ENCODE measurements around the gene SP4.

Gene SP4

GRCh38 chr7:21462081-21462480 lies 34.2 kb downstream of the SP4 start:
- H3K27ac Mint-ChIP-seq = no peak overlapping the region
- H3K27me3 Mint-ChIP-seq (ENCODE audit: low read depth) = no peaks in the 10 kb centered on the region
- DNase-seq (ENCODE audit: low spot score) = no peak
- H3K36me3 Mint-ChIP-seq (ENCODE audit: low read depth) = peaks cover 64% of the 10 kb centered on the region
- peaks cover 8% of the 10 kb centered on the region for H3K9me3 Mint-ChIP-seq
- H3K4me3 Mint-ChIP-seq = no peak overlapping the region
- peaks cover 20% of the 10 kb centered on the region for H3K4me1 Mint-ChIP-seq (ENCODE audit: low read depth)

- peak overlapping the region; percentile 29 for H3K27ac Mint-ChIP-seq
- no peak for DNase-seq (ENCODE audit: low spot score)
- H3K4me1 Mint-ChIP-seq (ENCODE audit: low read depth) = peaks cover 22% of the 10 kb centered on the region
- H3K27me3 Mint-ChIP-seq (ENCODE audit: low read depth) = no peaks in the 10 kb centered on the region
- H3K9me3 Mint-ChIP-seq = peaks cover 8% of the 10 kb centered on the region
- H3K4me3 Mint-ChIP-seq = no peak overlapping the region
- H3K36me3 Mint-ChIP-seq (ENCODE audit: low read depth) = peaks cover 64% of the 10 kb centered on the region
Observed at GRCh38 chr7:21463524-21463923, 35.6 kb downstream of the SP4 start.

- H3K4me1 Mint-ChIP-seq (ENCODE audit: low read depth) = peaks cover 12% of the 10 kb centered on the region
- DNase-seq (ENCODE audit: low spot score) = no peak
- no peaks in the 10 kb centered on the region for H3K9me3 Mint-ChIP-seq
- H3K27ac Mint-ChIP-seq = no peak overlapping the region
- H3K4me3 Mint-ChIP-seq = no peak overlapping the region
- no peaks in the 10 kb centered on the region for H3K27me3 Mint-ChIP-seq (ENCODE audit: low read depth)
- H3K36me3 Mint-ChIP-seq (ENCODE audit: low read depth) = peaks cover 54% of the 10 kb centered on the region
Observed at GRCh38 chr7:21468969-21469368, 41.1 kb downstream of the SP4 start.

DNA sequence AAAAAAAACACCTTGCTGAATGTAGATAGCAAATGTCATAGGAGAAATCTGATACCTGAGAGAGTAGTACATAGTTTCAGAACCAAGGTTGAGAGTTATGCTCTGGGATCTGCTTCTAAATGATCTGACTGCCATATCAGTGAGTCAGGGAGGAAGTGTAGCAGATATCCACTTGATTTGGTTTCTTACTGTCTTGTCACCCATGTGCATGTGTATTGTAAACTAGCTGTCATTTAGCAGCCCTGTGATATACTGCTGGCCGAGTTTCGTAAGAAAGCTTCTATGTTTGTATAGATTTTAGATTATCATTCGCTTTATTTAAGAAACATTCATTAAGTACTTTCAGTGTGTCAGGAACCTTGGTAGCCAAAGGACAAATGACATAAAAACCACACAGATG lies 42.0 kb downstream of the SP4 start:
- H3K9me3 Mint-ChIP-seq = no peaks in the 10 kb centered on the region
- no peak overlapping the region for H3K27ac Mint-ChIP-seq
- H3K36me3 Mint-ChIP-seq (ENCODE audit: low read depth) = peaks cover 52% of the 10 kb centered on the region
- DNase-seq (ENCODE audit: low spot score) = no peak
- H3K27me3 Mint-ChIP-seq (ENCODE audit: low read depth) = no peaks in the 10 kb centered on the region
- H3K4me3 Mint-ChIP-seq = no peak overlapping the region
- H3K4me1 Mint-ChIP-seq (ENCODE audit: low read depth) = peaks cover 12% of the 10 kb centered on the region

- Mint-ChIP-seq H3K4me1 (ENCODE audit: low read depth) (peaks cover 8% of the 10 kb centered on the region), H3K4me3 (no peak overlapping the region), H3K27ac (no peak overlapping the region), H3K36me3 (ENCODE audit: low read depth) (peaks cover 39% of the 10 kb centered on the region), H3K9me3 (no peaks in the 10 kb centered on the region), H3K27me3 (ENCODE audit: low read depth) (no peaks in the 10 kb centered on the region)
- no peak for DNase-seq (ENCODE audit: low spot score)
Observed at GRCh38 chr7:21472029-21472428, 44.1 kb downstream of the SP4 start.

GRCh38 chr7:21476429-21476828 lies 48.5 kb downstream of the SP4 start:
- Mint-ChIP-seq H3K27ac (no peak overlapping the region), H3K9me3 (peaks cover 7% of the 10 kb centered on the region), H3K36me3 (ENCODE audit: low read depth) (peaks cover 51% of the 10 kb centered on the region), H3K4me1 (ENCODE audit: low read depth) (peaks cover 22% of the 10 kb centered on the region), H3K4me3 (no peak overlapping the region), H3K27me3 (ENCODE audit: low read depth) (no peaks in the 10 kb centered on the region)
- no peak for DNase-seq (ENCODE audit: low spot score)

GRCh38 chr7:21480693-21481403 lies 53.0 kb downstream of the SP4 start:
- Mint-ChIP-seq H3K27ac (no peak overlapping the region), H3K4me3 (no peak overlapping the region), H3K36me3 (ENCODE audit: low read depth) (peaks cover 64% of the 10 kb centered on the region), H3K9me3 (peaks cover 7% of the 10 kb centered on the region), H3K27me3 (ENCODE audit: low read depth) (no peaks in the 10 kb centered on the region), H3K4me1 (ENCODE audit: low read depth) (peaks cover 23% of the 10 kb centered on the region)
- DNase-seq (ENCODE audit: low spot score) = no peak

- H3K4me3 Mint-ChIP-seq = no peak overlapping the region
- H3K9me3 Mint-ChIP-seq = peaks cover 17% of the 10 kb centered on the region
- peaks cover 12% of the 10 kb centered on the region for H3K4me1 Mint-ChIP-seq (ENCODE audit: low read depth)
- H3K27ac Mint-ChIP-seq = no peak overlapping the region
- H3K36me3 Mint-ChIP-seq (ENCODE audit: low read depth) = peaks cover 71% of the 10 kb centered on the region
- no peak for DNase-seq (ENCODE audit: low spot score)
- no peaks in the 10 kb centered on the region for H3K27me3 Mint-ChIP-seq (ENCODE audit: low read depth)
Observed at GRCh38 chr7:21486511-21486910, 58.6 kb downstream of the SP4 start.

DNA sequence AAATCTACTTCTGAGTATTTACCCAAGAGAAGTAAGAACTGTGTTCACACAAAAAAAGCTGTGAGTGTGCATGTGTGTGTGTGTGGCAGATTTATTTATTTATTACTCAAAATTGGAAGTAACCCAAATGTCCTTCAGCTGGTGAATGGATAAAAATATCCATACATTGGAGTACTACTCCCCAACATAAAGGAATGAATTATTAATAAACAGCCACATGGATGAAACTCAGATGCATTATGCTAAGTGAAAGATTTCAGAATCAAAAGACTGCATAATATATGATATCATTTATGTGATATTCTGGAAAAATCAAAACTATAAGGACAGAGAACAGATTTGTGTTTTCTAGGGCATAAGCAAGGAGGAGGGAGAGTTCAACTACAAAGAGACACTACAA lies 67.8 kb downstream of the SP4 start:
- peaks cover 52% of the 10 kb centered on the region for H3K9me3 Mint-ChIP-seq
- H3K27me3 Mint-ChIP-seq (ENCODE audit: low read depth) = no peaks in the 10 kb centered on the region
- H3K27ac Mint-ChIP-seq = no peak overlapping the region
- H3K4me3 Mint-ChIP-seq = no peak overlapping the region
- H3K36me3 Mint-ChIP-seq (ENCODE audit: low read depth) = peaks cover 85% of the 10 kb centered on the region
- H3K4me1 Mint-ChIP-seq (ENCODE audit: low read depth) = no peaks in the 10 kb centered on the region
- no peak for DNase-seq (ENCODE audit: low spot score)

DNA sequence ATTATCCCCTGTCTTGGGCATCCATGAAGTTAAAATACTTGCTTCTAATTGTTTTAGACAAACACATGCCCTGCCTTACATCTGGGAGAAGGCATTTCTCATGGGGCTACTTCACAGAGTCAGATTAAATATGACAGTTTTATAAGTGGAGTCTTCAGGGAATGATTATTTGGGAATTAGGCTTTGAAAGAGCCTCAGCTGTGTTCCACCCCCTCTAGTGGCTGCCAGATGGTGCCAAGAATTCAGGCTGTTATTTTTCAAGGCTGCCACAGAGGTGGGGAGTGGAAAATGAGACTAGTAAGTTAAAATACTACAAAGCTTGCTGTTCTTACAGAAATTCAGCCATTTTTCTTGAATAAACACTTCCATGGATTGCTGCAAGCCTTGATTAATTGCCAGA lies 69.2 kb downstream of the SP4 start:
- H3K27me3 Mint-ChIP-seq (ENCODE audit: low read depth) = no peaks in the 10 kb centered on the region
- H3K4me3 Mint-ChIP-seq = no peak overlapping the region
- H3K4me1 Mint-ChIP-seq (ENCODE audit: low read depth) = no peaks in the 10 kb centered on the region
- H3K27ac Mint-ChIP-seq = no peak overlapping the region
- DNase-seq (ENCODE audit: low spot score) = no peak
- peaks cover 46% of the 10 kb centered on the region for H3K9me3 Mint-ChIP-seq
- peaks cover 87% of the 10 kb centered on the region for H3K36me3 Mint-ChIP-seq (ENCODE audit: low read depth)

- Mint-ChIP-seq H3K4me1 (ENCODE audit: low read depth) (no peaks in the 10 kb centered on the region), H3K4me3 (no peak overlapping the region), H3K27me3 (ENCODE audit: low read depth) (no peaks in the 10 kb centered on the region), H3K36me3 (ENCODE audit: low read depth) (peaks cover 87% of the 10 kb centered on the region), H3K9me3 (peaks cover 55% of the 10 kb centered on the region), H3K27ac (no peak overlapping the region)
- DNase-seq (ENCODE audit: low spot score) = no peak
Observed at GRCh38 chr7:21500117-21500832, 72.4 kb downstream of the SP4 start.

GRCh38 chr7:21504021-21504420 lies 76.1 kb downstream of the SP4 start:
- no peaks in the 10 kb centered on the region for H3K4me1 Mint-ChIP-seq (ENCODE audit: low read depth)
- no peak overlapping the region for H3K4me3 Mint-ChIP-seq
- DNase-seq (ENCODE audit: low spot score) = no peak
- H3K27me3 Mint-ChIP-seq (ENCODE audit: low read depth) = no peaks in the 10 kb centered on the region
- peaks cover 61% of the 10 kb centered on the region for H3K9me3 Mint-ChIP-seq
- peaks cover 94% of the 10 kb centered on the region for H3K36me3 Mint-ChIP-seq (ENCODE audit: low read depth)
- H3K27ac Mint-ChIP-seq = no peak overlapping the region

GRCh38 chr7:21507627-21508343 lies 79.9 kb downstream of the SP4 start:
- DNase-seq (ENCODE audit: low spot score) = no peak
- no peak overlapping the region for H3K4me3 Mint-ChIP-seq
- H3K4me1 Mint-ChIP-seq (ENCODE audit: low read depth) = no peaks in the 10 kb centered on the region
- H3K36me3 Mint-ChIP-seq (ENCODE audit: low read depth) = peaks cover 86% of the 10 kb centered on the region
- H3K27ac Mint-ChIP-seq = no peak overlapping the region
- peaks cover 57% of the 10 kb centered on the region for H3K9me3 Mint-ChIP-seq
- no peaks in the 10 kb centered on the region for H3K27me3 Mint-ChIP-seq (ENCODE audit: low read depth)

GRCh38 chr7:21508538-21508937 lies 80.7 kb downstream of the SP4 start:
- DNase-seq (ENCODE audit: low spot score) = no peak
- H3K36me3 Mint-ChIP-seq (ENCODE audit: low read depth) = peaks cover 81% of the 10 kb centered on the region
- H3K27me3 Mint-ChIP-seq (ENCODE audit: low read depth) = no peaks in the 10 kb centered on the region
- no peak overlapping the region for H3K27ac Mint-ChIP-seq
- no peak overlapping the region for H3K4me3 Mint-ChIP-seq
- peaks cover 49% of the 10 kb centered on the region for H3K9me3 Mint-ChIP-seq
- no peaks in the 10 kb centered on the region for H3K4me1 Mint-ChIP-seq (ENCODE audit: low read depth)
